NT2/D1 (cell line): ENCODE results near the gene DCUN1D2.

ENCODE experiments used
- SUZ12 ChIP-seq: IDR thresholded peaks from 2 replicates; pipeline ENCODE4 v1.6.1; 2011; ENCODE audit not compliant: insufficient read length, insufficient read depth; ENCODE audit errors: extremely low read depth
- YY1 ChIP-seq: IDR thresholded peaks from 2 replicates; pipeline ENCODE4 v1.6.1; 2011; ENCODE audit not compliant: insufficient read length, insufficient read depth
- ZNF274 ChIP-seq: IDR thresholded peaks from 2 replicates; pipeline ENCODE4 v1.6.1; 2011; ENCODE audit warnings: mild to moderate bottlenecking, low read depth, low read length

- TF ChIP-seq YY1 (no peak), ZNF274 (no peak), SUZ12 (no peak)
These were observed 40.7 kb upstream of the DCUN1D2 start for GRCh38 chr13:113531041-113531873.
